ENCODE data around the gene KRTAP9-9.
A peak's percentile ranks its signal among the peaks of the same experiment; 100 is the strongest.

Gene KRTAP9-9

DNA sequence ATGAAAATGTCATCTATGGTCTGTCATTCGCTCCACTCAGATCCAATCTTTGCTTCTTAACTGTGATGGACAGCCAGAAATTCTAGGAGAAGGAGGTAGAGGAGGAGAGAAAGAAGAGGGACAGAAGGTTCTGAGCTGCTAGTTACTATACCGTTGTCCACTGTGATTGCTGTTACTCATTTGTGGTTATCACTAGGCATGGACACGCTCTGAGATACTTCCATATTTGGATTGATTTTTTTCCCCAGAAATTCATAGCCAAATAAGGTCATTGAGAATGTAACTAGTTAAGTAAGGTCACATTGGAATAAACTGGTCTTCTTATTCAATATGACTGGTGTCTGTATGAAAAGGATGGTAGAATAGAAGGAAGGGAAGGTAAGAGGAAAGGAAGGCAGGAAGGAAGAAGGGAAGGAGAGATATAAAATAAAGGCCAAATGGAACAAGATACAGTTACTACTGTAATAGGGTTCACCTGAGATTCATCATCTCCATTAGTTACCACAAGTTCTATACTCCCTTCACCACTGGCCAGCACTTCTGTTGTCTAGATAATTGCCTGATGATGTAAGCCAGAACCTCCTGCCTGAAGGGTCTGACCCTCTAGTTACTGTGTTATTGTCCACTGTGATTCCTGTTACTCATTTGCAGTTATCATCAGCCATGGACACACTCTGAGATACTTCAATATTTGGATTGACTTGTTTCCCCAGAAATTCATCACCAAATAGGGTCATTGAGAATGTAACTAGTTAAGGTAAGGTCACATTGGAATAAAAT is 23.2 kb downstream of the KRTAP9-9 start:
- DNase-seq (ENCODE audit: low read depth) = no peak
- no peak for TF ChIP-seq CTCF (conservative IDR thresholded peaks at IDR 0.05; ENCODE audit: low read length)
- H3K4me3 ChIP-seq (ENCODE audit: low read length) = no peak overlapping the region

- TF ChIP-seq CTCF (conservative IDR thresholded peaks at IDR 0.05; ENCODE audit: low read length) = no peak
- DNase-seq (ENCODE audit: low read depth) = peak; percentile 93
- H3K4me3 ChIP-seq (ENCODE audit: low read length) = no peak overlapping the region
These were observed 28.9 kb downstream of the KRTAP9-9 start for GRCh38 chr17:41284043-41284442.

GRCh38 chr17:41284546-41284945 is 29.4 kb downstream of the KRTAP9-9 start:
- no peak for TF ChIP-seq CTCF (conservative IDR thresholded peaks at IDR 0.05; ENCODE audit: low read length)
- H3K4me3 ChIP-seq (ENCODE audit: low read length) = no peak overlapping the region
- DNase-seq (ENCODE audit: low read depth) = peak; percentile 55

DNA sequence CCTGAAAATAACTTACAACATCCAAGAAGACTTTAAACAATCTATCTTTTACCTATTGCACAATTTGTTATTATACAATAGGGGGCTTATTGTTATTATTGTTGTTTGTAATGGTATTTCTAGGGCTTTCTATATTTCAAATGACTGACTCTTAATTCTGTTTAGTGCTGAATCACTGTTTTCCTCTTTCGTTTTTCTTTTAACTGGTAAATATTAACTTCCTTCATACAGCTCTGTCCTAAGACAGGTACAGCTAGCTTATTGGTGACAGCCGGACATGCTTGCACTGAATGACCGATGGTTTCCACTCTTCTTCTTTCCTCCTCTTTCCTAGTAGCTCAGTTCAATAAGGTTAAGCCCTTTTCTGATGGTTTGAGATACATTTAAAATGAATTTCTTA is 31.9 kb downstream of the KRTAP9-9 start:
- no peak for TF ChIP-seq CTCF (conservative IDR thresholded peaks at IDR 0.05; ENCODE audit: low read length)
- no peak overlapping the region for H3K4me3 ChIP-seq (ENCODE audit: low read length)
- DNase-seq (ENCODE audit: low read depth) = no peak

- no peak for TF ChIP-seq CTCF (conservative IDR thresholded peaks at IDR 0.05; ENCODE audit: low read length)
- no peak overlapping the region for H3K4me3 ChIP-seq (ENCODE audit: low read length)
- peak; percentile 45 for DNase-seq (ENCODE audit: low read depth)
These were observed 38.8 kb downstream of the KRTAP9-9 start for GRCh38 chr17:41294016-41294415.

GRCh38 chr17:41296846-41297245 is 41.7 kb downstream of the KRTAP9-9 start:
- DNase-seq (ENCODE audit: low read depth) = no peak
- TF ChIP-seq CTCF (conservative IDR thresholded peaks at IDR 0.05; ENCODE audit: low read length) = no peak
- no peak overlapping the region for H3K4me3 ChIP-seq (ENCODE audit: low read length)

DNA sequence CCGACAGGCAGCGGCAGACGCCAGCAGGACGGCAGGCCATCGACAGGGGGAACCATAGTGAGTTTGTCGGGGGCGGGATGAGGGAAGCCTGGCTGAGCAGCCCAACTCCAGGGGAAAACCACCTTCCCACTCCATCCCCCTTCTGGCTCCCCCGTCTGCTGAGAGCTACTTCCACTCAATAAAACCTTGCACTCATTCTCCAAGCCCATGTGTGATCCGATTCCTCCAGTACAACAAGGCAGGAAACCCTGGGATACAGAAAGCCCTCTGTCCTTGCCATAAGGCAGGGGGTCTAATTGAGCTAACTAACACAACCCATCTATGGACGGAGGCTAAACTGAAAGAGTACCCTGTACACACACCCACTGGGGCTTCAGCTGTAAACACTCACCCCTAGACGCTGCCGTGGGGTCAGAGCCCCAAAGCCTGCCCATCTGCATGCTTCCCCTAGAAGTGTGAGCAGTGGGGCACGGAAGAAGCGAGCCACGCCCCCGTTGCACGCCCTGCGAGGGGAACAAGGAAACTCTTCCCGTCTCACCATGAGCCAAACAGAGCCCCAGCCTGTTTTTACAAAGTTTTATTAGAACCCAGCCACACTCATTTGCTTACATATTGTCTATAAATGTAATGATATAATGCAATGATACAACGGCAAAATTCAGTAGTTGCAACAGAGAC is 43.4 kb downstream of the KRTAP9-9 start:
- no peak overlapping the region for H3K4me3 ChIP-seq (ENCODE audit: low read length)
- no peak for TF ChIP-seq CTCF (conservative IDR thresholded peaks at IDR 0.05; ENCODE audit: low read length)
- no peak for DNase-seq (ENCODE audit: low read depth)

All from AG10803 (cell line).